ENCODE data around the gene DYSF.

Gene DYSF

DNA sequence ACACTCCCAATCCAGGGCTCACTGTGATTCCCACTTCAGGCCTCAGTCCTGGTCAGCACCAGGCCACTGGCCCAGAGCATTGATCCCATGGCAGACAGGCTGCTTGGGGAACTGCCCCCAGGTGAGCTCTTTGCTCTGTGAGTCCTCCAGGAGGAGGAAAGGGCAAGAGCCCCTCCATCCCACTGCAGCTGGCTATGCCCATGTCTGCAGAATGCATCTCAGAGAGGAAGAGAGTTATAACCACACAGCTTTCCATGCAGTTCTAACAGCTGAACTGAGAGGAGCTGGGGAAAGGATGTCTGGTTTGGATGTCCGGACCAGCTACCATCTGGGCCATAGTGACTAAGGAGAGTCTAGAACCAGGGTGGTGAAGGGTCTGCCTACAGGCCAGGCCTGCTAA lies 230.3 kb downstream of the DYSF start:
- TF ChIP-seq CTBP1 (IDR thresholded peaks at IDR 0.05; ENCODE audit: borderline replicate concordance) (no peak), ARNT (IDR thresholded peaks at IDR 0.05) (no peak), L3MBTL2 (conservative IDR thresholded peaks at IDR 0.05) (no peak), BHLHE40 (IDR thresholded peaks at IDR 0.05; ENCODE audit: borderline replicate concordance) (no peak), ELF4 (IDR thresholded peaks at IDR 0.05) (no peak)

DNA sequence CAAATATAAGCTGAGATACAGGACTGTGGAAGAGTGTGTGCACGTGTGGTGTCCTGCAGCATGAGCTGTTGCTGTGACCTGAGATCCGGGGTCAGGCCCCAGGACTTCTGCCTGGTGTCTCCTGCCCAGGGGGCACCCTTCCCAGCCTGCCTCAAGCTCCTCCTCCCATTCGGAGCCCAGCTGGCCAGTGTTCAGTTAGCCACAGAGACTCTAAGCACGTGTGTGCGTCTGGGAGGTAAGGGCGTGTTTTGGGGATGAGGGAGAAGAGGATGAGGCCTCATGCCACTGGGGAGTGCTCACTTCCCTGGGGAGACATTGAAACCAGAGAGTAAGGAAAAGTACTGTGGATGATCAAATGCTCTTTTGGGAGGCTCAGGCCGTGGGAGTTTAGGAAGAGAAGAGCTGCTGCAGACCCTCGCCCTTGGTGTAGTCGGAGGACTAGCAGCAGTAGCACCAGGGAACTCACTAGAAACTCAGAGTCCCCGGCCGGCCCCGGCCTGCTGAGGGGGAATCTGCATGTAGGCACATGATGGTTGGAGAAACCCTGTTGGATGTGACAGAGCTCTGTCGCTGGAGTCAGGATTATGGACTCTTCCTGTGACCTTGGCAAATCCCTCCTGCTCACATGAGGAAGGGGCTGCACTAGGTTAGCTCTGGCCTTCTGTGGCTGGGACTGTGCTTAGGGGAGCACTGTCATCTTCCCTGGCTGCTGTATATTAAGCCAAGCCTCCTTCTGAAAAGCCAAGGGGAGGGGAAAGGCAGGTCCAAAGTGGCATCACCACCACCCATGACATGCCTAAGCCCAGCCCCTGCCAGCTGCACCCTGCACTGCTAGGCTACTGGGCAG lies 231.1 kb downstream of the DYSF start:
- no peak for DNase-seq (ENCODE audit: extremely low spot score)
- ChIA-PET CTCF (no interaction called here), POLR2A (no interaction called here)
- no peak for TF ChIP-seq FOXK2 (IDR thresholded peaks at IDR 0.05)
- TF ChIP-seq HDGF (IDR thresholded peaks at IDR 0.05; ENCODE audit: borderline replicate concordance) = no peak
- no peak for TF ChIP-seq CTBP1 (IDR thresholded peaks at IDR 0.05; ENCODE audit: borderline replicate concordance)
- TF ChIP-seq NFRKB (IDR thresholded peaks at IDR 0.05) = no peak
- TF ChIP-seq ELF4 (IDR thresholded peaks at IDR 0.05) = no peak
- TF ChIP-seq SUZ12 (IDR thresholded peaks at IDR 0.05) = no peak

More for the DNA sequence above, 230.3 kb downstream of the DYSF start:
- DNase-seq (ENCODE audit: extremely low spot score) = no peak
- ChIA-PET POLR2A (no interaction called here), CTCF (no interaction called here)

DNA sequence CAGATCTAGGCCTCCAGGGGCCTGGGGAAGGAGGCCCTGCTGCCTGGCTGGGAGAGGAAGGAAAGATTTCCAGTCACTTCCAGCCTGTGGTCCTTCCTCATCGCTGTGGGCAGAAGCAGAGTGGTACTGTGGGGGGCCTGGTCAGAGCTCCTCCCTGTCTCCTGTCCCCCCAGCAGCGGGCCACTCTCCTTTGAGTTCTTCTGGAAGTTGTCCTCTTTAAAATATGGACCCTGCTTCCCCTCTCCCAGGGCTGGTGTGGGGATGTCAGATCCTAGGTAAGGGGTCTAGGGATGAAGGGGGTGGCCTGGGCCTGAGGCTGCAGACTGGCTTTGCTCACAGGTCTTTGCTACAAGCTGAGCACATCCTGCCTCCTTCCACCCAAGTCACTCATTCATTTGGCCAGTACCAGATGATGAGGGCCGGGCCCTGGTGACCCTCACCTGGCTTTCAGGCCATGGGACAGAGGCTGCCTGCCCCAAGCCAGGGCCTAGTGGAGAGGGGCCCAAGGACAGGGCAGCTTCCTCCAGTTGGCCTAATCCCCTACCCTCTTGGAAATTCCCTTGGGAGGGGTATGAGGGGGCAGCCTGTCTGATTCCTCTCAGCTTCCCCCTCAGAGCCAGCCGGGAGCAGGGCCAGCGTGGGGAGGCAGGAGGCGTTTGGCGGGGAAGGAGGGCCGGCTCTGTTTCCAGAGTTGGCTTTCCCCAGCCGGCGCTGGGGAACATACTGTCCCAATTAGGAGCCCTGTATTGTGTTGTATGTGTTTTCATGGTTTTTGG lies 231.9 kb downstream of the DYSF start:
- ChIA-PET CTCF (no interaction called here), POLR2A (no interaction called here)
- TF ChIP-seq ELF4 (IDR thresholded peaks at IDR 0.05) (no peak), ZNF384 (IDR thresholded peaks at IDR 0.05) (no peak), SUZ12 (IDR thresholded peaks at IDR 0.05) (no peak), ARNT (IDR thresholded peaks at IDR 0.05) (no peak), SP1 (IDR thresholded peaks at IDR 0.05) (no peak), NFRKB (IDR thresholded peaks at IDR 0.05) (no peak), BHLHE40 (IDR thresholded peaks at IDR 0.05; ENCODE audit: borderline replicate concordance) (no peak), FOXK2 (IDR thresholded peaks at IDR 0.05) (no peak), L3MBTL2 (conservative IDR thresholded peaks at IDR 0.05) (no peak), TARDBP (IDR thresholded peaks at IDR 0.05) (no peak), FOXA1 (IDR thresholded peaks at IDR 0.05) (no peak), FOXM1 (IDR thresholded peaks at IDR 0.05; ENCODE audit: borderline replicate concordance) (no peak)
- no peak for DNase-seq (ENCODE audit: extremely low spot score)

DNA sequence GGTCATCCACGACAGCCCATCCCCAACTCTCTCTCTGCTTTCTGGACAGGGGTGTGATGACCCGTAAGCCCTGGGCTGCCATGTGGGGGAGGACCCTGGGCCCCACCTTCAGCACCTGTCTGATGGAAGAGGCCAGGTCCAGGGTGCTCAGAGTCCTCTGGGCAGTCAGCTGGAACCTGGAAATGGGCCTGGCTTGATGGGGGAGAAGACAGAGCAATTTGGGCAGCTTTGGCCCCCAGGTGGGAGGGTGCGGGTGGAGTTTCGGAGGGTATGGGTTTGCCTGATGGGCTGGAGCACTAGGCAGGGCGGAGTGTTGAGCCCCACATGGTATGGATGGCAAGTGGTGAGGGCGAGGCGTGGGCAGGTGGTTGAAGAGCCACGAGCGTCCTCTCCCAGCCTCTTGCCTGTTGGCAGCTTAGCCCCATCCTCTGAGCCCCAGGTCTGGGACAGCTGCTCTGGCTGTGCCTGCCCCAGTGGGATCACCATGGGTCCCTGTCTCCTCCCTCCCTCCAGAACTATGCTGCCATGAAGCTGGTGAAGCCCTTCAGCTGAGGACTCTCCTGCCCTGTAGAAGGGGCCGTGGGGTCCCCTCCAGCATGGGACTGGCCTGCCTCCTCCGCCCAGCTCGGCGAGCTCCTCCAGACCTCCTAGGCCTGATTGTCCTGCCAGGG lies 232.7 kb downstream of the DYSF start:
- CTCF ChIA-PET = no interaction called here
- TF ChIP-seq, protein P1, sequence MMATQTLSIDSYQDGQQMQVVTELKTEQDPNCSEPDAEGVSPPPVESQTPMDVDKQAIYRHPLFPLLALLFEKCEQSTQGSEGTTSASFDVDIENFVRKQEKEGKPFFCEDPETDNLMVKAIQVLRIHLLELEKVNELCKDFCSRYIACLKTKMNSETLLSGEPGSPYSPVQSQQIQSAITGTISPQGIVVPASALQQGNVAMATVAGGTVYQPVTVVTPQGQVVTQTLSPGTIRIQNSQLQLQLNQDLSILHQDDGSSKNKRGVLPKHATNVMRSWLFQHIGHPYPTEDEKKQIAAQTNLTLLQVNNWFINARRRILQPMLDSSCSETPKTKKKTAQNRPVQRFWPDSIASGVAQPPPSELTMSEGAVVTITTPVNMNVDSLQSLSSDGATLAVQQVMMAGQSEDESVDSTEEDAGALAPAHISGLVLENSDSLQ (IDR thresholded peaks at IDR 0.05) = no peak
- TF ChIP-seq FOXK2 (IDR thresholded peaks at IDR 0.05) = no peak
- no peak for TF ChIP-seq SUZ12 (IDR thresholded peaks at IDR 0.05)
- TF ChIP-seq L3MBTL2 (conservative IDR thresholded peaks at IDR 0.05) = no peak
- TF ChIP-seq SP1 (IDR thresholded peaks at IDR 0.05) = no peak
- TF ChIP-seq ZNF384 (IDR thresholded peaks at IDR 0.05) = no peak
- TF ChIP-seq NFRKB (IDR thresholded peaks at IDR 0.05) = no peak
- TF ChIP-seq CTBP1 (IDR thresholded peaks at IDR 0.05; ENCODE audit: borderline replicate concordance) = no peak
- TF ChIP-seq FOXM1 (IDR thresholded peaks at IDR 0.05; ENCODE audit: borderline replicate concordance) = no peak
- TF ChIP-seq HDGF (IDR thresholded peaks at IDR 0.05; ENCODE audit: borderline replicate concordance) = no peak
- no peak for TF ChIP-seq ARNT (IDR thresholded peaks at IDR 0.05)
- no peak for TF ChIP-seq FOXA1 (IDR thresholded peaks at IDR 0.05)
- TF ChIP-seq BHLHE40 (IDR thresholded peaks at IDR 0.05; ENCODE audit: borderline replicate concordance) = no peak
- no peak for TF ChIP-seq ELF4 (IDR thresholded peaks at IDR 0.05)
- no peak for TF ChIP-seq TARDBP (IDR thresholded peaks at IDR 0.05)
- TF ChIP-seq LEF1 (IDR thresholded peaks at IDR 0.05; ENCODE audit: borderline replicate concordance) = no peak
- POLR2A ChIA-PET = no interaction called here
- DNase-seq (ENCODE audit: extremely low spot score) = no peak

DNA sequence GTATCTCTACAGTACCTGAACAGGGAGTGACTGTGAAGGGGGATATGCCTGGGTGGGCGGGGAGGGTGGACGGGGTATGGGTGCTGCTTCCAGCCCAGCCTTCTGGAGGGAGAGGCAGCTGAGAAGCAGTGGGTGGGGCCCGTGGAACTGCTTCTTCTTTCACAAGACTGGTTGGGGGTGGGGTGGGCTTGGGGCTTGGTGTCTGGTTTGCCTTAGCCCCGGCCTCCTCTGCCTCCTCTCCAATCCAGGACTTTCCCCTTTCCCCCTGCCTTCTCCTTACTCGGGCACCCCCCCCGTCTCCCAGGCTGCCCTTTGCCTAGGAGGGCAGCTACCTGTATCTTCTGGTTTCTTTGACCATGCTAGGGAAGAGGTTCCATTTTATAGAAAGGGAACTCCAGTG lies 233.4 kb downstream of the DYSF start:
- CTCF ChIA-PET = no interaction called here
- no peak for TF ChIP-seq TARDBP (IDR thresholded peaks at IDR 0.05)
- no peak for TF ChIP-seq SP1 (IDR thresholded peaks at IDR 0.05)
- no peak for TF ChIP-seq BHLHE40 (IDR thresholded peaks at IDR 0.05; ENCODE audit: borderline replicate concordance)
- TF ChIP-seq CTBP1 (IDR thresholded peaks at IDR 0.05; ENCODE audit: borderline replicate concordance) = no peak
- no peak for TF ChIP-seq L3MBTL2 (conservative IDR thresholded peaks at IDR 0.05)
- TF ChIP-seq SUZ12 (IDR thresholded peaks at IDR 0.05) = no peak
- TF ChIP-seq FOXA1 (IDR thresholded peaks at IDR 0.05) = no peak
- no peak for TF ChIP-seq ELF4 (IDR thresholded peaks at IDR 0.05)
- no peak for TF ChIP-seq FOXK2 (IDR thresholded peaks at IDR 0.05)
- no peak for TF ChIP-seq NFRKB (IDR thresholded peaks at IDR 0.05)
- no peak for TF ChIP-seq ZNF384 (IDR thresholded peaks at IDR 0.05)
- no peak for TF ChIP-seq FOXM1 (IDR thresholded peaks at IDR 0.05; ENCODE audit: borderline replicate concordance)
- no peak for TF ChIP-seq LEF1 (IDR thresholded peaks at IDR 0.05; ENCODE audit: borderline replicate concordance)
- TF ChIP-seq, protein P1 (IDR thresholded peaks at IDR 0.05) = no peak
- TF ChIP-seq HDGF (IDR thresholded peaks at IDR 0.05; ENCODE audit: borderline replicate concordance) = no peak
- TF ChIP-seq ARNT (IDR thresholded peaks at IDR 0.05) = no peak
- no peak for DNase-seq (ENCODE audit: extremely low spot score)
- POLR2A ChIA-PET = no interaction called here

DNA sequence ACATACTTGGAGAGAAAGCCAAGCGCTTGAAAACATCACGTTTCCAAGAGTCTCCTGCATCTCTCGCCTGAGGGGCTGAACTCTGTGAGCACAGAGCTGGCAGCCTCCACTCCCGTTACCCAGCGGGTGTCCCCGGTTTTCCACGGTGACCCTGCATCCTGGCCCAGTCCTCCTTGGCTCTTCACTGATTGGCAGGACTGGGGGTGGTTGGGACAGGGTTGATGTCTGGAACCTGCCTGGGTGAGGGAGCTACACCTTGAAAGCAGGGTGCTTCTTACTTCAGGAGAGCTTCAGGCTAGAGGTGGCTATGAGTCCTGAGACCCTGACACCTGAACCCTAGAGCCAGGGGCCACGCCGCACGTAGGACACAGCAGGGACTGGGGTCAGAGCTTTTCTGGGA lies 234.1 kb downstream of the DYSF start:
- CTCF ChIA-PET = interaction anchor here (1.0 kb wide), 1 partner anchor 12 kb away, joined by 3 read pairs; no protein-coding TSS in a partner anchor
- POLR2A ChIA-PET = no interaction called here
- no peak for DNase-seq (ENCODE audit: extremely low spot score)
- TF ChIP-seq FOXM1 (IDR thresholded peaks at IDR 0.05; ENCODE audit: borderline replicate concordance) = no peak
- TF ChIP-seq SP1 (IDR thresholded peaks at IDR 0.05) = no peak
- TF ChIP-seq FOXA1 (IDR thresholded peaks at IDR 0.05) = no peak
- TF ChIP-seq LEF1 (IDR thresholded peaks at IDR 0.05; ENCODE audit: borderline replicate concordance) = no peak
- TF ChIP-seq ELF4 (IDR thresholded peaks at IDR 0.05) = no peak
- TF ChIP-seq L3MBTL2 (conservative IDR thresholded peaks at IDR 0.05) = no peak
- TF ChIP-seq TARDBP (IDR thresholded peaks at IDR 0.05) = no peak
- no peak for TF ChIP-seq ZNF384 (IDR thresholded peaks at IDR 0.05)
- no peak for TF ChIP-seq NFRKB (IDR thresholded peaks at IDR 0.05)
- no peak for TF ChIP-seq SUZ12 (IDR thresholded peaks at IDR 0.05)
- no peak for TF ChIP-seq BHLHE40 (IDR thresholded peaks at IDR 0.05; ENCODE audit: borderline replicate concordance)
- TF ChIP-seq ARNT (IDR thresholded peaks at IDR 0.05) = no peak
- no peak for TF ChIP-seq HDGF (IDR thresholded peaks at IDR 0.05; ENCODE audit: borderline replicate concordance)
- no peak for TF ChIP-seq FOXK2 (IDR thresholded peaks at IDR 0.05)
- TF ChIP-seq CTBP1 (IDR thresholded peaks at IDR 0.05; ENCODE audit: borderline replicate concordance) = no peak
- TF ChIP-seq, protein P1 (IDR thresholded peaks at IDR 0.05) = no peak
